GM19023 (cell line): ENCODE results near the gene MAP4K4.
"Not testable (repeated sequence)": the region's sequence is repeated elsewhere in the genome, so short reads cannot be mapped to it uniquely, and the experiment has no call there.

Experiments used
- ATAC-seq: cut with Tn5 transposase; IDR thresholded peaks from one replicate; pipeline ENCODE4 v1.9.1; 2021; ENCODE audit warnings: mild to moderate bottlenecking, moderate library complexity; ENCODE audit not compliant: unreplicated experiment

The MAP4K4 gene

DNA sequence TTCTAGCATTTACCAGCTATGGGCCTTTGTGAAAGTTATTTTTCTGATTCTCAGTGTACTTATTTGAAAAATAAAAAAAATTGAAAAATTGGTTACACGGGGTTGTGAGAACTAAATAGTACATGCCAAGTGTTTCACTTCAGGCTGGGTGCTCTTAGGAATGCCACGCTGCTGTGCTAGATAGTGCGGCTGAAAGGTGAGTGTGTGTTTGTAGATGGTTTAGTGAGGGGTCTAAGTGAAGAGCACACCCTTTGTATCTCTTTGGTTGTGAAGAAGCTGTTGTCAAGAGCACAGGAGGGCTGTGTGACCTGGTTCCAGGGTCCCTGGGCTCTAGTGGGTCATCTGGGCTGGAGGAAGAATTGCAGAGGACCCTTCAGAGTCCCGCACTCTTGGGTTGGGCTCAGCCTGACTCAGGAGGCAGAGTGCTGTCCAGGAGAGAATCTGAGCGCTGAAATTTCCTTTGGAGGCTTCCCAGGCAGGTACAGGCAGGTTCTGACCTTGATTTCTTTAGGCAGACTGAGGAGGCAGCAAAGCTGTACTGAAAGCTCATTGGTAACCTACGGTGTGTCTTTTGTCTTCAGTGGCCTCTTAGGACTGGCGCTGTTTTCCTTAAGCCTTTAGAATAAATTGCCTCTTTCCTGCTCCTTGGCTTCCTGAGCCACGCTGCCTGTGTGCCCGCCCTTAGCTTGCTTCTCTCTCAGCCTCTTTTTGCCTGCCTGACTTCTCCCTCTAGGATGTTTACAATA is 44.4 kb downstream of the MAP4K4 start:
- ATAC-seq: no peak

GRCh38 chr2:101742547-101742946 is 45.0 kb downstream of the MAP4K4 start:
- ATAC-seq: no peak

GRCh38 chr2:101743288-101743687 is 45.8 kb downstream of the MAP4K4 start:
- no peak for ATAC-seq

DNA sequence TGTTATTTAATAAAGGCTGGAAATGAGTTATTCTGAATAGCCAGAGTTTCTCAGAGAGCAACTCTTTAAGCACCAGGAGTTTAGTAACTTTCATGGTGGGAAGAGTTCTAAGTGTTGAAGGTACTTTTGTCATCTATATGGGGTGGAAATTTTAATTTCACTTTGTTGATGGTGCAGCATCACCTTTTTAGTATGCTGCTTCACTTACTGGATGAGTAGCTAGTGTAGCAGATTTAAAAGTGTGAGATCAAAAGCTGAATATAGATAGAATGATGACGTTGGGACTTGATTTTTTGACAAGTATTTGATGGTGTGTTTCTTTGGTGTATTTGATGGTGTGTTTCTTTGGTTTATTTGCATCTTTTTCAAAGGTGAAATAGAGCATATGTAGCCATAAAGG is 47.3 kb downstream of the MAP4K4 start:
- no peak for ATAC-seq

- no peak for ATAC-seq
Measured at GRCh38 chr2:101745711-101746694, 48.5 kb downstream of the MAP4K4 start.

DNA sequence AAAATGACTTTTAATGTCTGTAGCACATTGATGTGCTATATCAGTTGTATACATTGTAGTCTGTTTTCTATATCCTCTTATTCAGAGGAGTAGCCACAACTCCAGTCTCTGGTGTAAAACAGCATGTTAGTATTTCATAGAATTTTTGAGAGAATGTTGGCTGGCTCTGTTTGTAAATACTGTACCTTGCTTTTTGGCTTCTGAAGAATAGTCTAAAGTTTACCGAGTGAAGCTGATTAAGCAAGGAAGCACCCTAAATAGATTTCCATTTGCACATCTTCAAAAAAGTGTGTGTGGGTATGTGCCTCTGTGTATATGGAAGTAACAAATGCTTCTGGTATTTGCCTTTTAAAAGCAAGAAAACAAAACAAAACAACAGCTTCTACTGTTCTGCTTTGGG is 50.5 kb downstream of the MAP4K4 start:
- ATAC-seq: no peak

GRCh38 chr2:101748462-101748861 is 51.0 kb downstream of the MAP4K4 start:
- not testable (repeated sequence) for ATAC-seq

- no peak for ATAC-seq
Measured at GRCh38 chr2:101750688-101751087, 53.2 kb downstream of the MAP4K4 start.

GRCh38 chr2:101751276-101751815 is 53.8 kb downstream of the MAP4K4 start:
- no peak for ATAC-seq

GRCh38 chr2:101751875-101752619 is 54.5 kb downstream of the MAP4K4 start:
- ATAC-seq: peak; percentile 66

DNA sequence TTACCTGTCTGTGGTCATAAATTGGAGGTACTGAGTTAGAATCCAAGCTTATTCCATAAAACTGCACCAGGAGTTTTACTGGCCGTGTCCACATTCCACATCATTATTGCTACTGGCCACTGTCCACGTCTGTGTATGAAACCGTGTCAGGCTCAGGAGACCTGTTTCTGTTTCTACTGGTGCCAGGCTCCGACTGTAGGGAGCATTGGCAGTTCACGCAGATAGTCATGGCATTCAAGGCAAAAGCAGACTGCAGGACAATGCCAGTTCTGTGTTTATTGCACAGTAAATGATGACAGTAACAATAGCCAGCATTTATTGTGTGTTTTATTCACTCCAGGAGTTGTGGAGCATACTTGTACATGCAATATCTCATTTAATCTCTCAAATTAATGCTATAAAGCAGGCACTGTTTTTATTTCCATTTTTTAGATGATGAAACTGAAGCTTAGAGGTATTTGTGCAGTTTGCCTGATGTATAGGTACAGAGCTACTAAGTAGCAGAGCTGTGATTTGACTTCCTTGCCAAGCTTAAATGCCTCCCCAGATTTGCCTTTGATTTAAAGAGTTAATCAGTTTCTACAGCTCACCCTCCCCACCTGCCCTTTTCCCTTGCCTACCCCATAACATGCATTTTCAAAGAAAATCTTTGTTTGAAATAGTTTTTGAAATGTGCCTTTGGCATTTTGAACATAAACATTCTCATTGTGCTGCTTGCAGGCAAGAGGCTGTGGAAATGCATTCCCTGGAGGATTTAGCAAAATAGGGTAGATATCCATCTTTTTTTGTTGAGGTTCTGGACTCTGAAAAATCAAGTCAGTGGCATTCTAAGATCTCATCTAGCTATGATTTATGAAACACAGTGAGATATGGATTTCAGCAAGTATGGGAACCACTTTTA is 55.5 kb downstream of the MAP4K4 start:
- no peak for ATAC-seq

DNA sequence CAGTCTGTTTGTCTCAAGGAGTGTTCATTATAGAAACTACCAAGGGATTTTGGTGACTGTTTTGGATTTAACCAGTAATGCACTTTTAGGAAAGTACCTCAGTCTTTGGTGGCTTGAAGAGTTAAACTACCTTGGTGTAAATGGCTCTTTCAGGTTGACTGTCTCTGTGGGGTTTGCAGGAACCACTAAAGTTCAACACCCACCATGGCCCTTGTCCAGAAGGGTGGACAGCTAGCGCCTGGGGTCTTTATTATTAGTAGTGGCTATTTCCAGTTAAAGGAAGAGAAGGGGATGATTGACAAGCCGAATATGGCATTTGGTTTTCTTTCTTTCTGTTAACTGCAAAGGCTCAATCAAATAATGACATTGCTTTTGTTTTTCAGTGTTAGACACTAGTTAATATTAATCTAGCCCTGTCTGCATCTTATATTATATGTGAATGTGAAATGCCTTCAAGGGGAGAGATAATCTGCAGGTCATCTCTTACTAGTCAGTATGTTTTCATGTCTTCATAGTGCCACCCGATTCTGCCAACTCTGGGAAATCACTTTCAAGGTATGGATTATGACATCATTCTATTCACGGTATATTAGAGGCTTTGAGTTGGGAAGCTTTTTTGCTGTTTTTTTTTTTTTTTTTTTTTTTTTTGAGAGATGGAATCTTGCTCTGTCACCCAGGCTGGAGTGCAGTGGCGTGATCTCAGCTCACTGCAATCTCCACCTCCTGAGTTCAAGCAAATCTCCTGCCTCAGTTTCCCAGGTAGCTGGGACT is 56.4 kb downstream of the MAP4K4 start:
- peak; percentile 40 for ATAC-seq

DNA sequence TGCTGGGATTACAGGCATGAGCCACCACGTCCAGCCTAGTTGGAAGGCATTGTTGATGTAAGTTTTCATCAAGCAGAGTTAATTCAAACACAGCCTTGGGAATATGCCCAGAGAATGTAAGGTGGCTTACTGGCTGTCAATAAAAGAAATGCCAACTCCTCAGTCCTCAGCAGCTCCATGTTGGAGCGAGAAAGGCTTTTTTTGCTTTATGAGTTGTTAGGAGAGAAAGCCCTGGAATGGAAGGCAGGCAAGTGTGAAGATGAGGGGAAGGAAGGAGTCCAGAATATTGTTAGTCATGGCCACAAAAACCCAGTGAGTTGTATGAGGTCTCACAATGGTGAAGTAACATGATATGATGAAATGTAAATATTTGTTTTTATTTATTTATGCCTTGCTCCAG is 57.1 kb downstream of the MAP4K4 start:
- ATAC-seq: no peak

GRCh38 chr2:101756266-101756665 is 58.8 kb downstream of the MAP4K4 start:
- ATAC-seq: no peak

- peak; percentile 39 for ATAC-seq
Measured at GRCh38 chr2:101758001-101758400, 60.5 kb downstream of the MAP4K4 start.

DNA sequence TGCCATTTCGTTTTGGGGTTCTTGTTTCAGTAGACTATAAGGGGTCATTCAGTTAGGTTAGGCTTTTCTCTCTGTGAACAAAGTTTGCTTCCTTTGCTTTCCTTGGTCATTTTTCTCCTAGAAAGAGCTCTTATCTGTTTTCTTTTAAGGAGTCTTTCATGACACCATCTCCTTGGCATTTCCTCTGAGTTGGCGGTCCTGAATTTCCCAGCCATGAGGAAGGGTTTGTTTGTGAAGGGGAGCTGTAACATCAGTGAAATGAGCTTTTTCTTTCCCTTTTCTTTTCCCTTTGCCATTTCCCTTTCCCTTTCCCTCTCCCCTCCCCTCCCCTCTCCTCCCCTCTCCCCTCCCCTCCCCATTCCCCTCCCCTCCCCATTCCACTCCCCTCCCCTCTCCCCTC is 61.7 kb downstream of the MAP4K4 start:
- ATAC-seq: no peak

DNA sequence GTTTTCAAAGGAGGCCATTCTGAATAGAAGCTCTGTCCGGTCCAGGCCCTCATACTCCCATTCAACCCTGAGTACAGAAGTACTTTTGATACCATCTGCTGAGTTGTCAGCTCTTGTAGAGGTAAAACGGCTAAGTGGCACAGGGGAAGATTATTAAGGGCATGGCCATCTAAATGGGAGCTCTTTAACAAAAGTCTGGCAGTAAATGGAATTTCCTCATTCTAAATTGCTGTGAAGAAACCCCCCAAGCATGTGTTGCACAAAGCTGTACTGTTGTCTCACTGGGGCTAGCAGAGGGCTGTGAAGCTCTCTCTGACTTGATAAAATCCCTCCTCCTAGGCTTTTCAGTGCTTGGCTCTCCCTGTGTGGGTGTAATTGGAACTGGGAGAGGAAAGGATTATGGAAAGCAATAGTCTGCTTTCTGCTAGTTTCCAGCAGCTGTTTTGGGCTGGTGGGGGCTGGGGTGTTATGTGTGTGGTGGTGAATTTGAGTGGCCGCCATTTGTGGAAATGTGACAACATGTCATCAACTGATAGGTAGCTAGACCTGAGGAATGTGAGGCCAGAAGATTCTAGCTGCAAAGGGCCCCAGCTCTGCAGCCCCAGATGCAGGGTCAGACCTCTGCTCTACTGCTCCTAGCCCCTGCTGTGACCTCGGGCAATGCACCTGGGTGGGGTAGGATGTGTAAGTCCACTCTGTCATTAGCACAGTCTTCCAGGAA is 65.1 kb downstream of the MAP4K4 start:
- ATAC-seq: no peak

DNA sequence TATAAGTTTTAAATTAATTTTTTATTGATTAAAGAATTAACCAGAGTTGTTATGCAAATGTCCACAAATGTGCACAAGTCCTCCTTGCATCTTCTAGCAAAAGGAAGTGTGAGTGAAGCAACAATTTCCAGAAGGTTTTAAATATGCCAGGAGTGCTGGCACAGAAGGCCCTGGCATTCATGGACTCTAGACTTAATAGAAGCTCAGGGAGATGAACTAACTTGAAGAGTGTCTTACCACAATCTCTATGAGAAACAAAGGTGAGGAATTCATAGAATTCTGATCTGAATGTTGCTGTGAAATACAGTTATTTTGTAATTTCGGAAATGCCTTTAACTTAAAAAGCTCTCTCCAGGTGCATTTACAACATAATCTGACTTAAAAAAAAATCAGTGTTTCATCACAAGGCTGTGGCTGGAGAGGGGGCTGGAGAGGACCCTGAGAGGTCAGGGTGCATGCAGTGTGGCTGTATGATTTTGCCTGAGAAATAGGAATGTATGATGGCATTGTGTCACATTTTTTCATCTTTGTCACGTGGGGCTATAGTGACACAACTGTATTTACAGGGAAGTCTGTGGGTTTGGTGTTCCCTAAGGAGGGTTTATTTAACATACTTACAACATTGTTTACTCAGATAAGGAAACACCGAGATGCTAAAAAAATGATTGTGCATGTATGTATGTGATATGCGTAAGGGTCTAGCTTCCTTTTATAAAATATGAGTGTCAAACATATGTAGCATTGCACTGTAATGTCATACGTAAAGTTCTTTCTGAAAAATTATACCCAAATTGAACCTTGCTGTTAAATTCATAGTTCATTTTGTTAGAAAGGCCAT is 66.2 kb downstream of the MAP4K4 start:
- no peak for ATAC-seq
